HG03442 (cell line): Measurements from ENCODE around the gene KCNIP2.

Source experiments
- ATAC-seq: cut with Tn5 transposase; IDR thresholded peaks from one replicate; pipeline ENCODE4 v1.9.1; 2021; ENCODE audit warnings: mild to moderate bottlenecking, moderate library complexity; ENCODE audit not compliant: unreplicated experiment

Gene KCNIP2

GRCh38 chr10:101851411-101852116 is 8.0 kb upstream of the KCNIP2 start:
- ATAC-seq, result no peak

- no peak for ATAC-seq
Measured at GRCh38 chr10:101850749-101851148, 7.1 kb upstream of the KCNIP2 start.

GRCh38 chr10:101848894-101849351 is 5.3 kb upstream of the KCNIP2 start:
- no peak for ATAC-seq

- no peak for ATAC-seq
Measured at GRCh38 chr10:101848408-101848807, 4.8 kb upstream of the KCNIP2 start.

GRCh38 chr10:101845893-101846292 is 2.3 kb upstream of the KCNIP2 start:
- ATAC-seq, result no peak

- ATAC-seq, result no peak
Measured at GRCh38 chr10:101841826-101842225, 1.8 kb downstream of the KCNIP2 start.

GRCh38 chr10:101840741-101841453 is 2.7 kb downstream of the KCNIP2 start:
- ATAC-seq, result peak; percentile 51

- ATAC-seq, result no peak
Measured at GRCh38 chr10:101840102-101840684, 3.4 kb downstream of the KCNIP2 start.

GRCh38 chr10:101839416-101840063 is 4.1 kb downstream of the KCNIP2 start:
- no peak for ATAC-seq

GRCh38 chr10:101839002-101839401 is 4.6 kb downstream of the KCNIP2 start:
- ATAC-seq, result no peak

GRCh38 chr10:101838416-101838970 is 5.1 kb downstream of the KCNIP2 start:
- no peak for ATAC-seq

- no peak for ATAC-seq
Measured at GRCh38 chr10:101837748-101838147, 5.9 kb downstream of the KCNIP2 start.

- ATAC-seq, result no peak
Measured at GRCh38 chr10:101835362-101835761, 8.2 kb downstream of the KCNIP2 start.

- ATAC-seq, result no peak
Measured at GRCh38 chr10:101834341-101834740, 9.3 kb downstream of the KCNIP2 start.

- no peak for ATAC-seq
Measured at GRCh38 chr10:101833466-101833865, 10.1 kb downstream of the KCNIP2 start.

GRCh38 chr10:101832325-101832771 is 11.3 kb downstream of the KCNIP2 start:
- no peak for ATAC-seq

GRCh38 chr10:101831169-101831811 is 12.3 kb downstream of the KCNIP2 start:
- peak; percentile 2 for ATAC-seq

GRCh38 chr10:101830322-101831168 is 13.1 kb downstream of the KCNIP2 start:
- ATAC-seq, result peak; percentile 63

GRCh38 chr10:101829561-101830315 is 13.9 kb downstream of the KCNIP2 start:
- ATAC-seq, result peak; percentile 7
